Measurements from ENCODE around the gene STK4. TPM values are rescaled to one million over a fixed set of nuclear protein-coding genes. Genes with fewer than 3 reads are reported as not detected.

The STK4 gene
- total RNA-seq: 31.6 TPM

GRCh38 chr20:44966030-44966961, at the start of gene STK4:
TSS of gene STK4 (plus strand) at chr20:44966512. CDS start at chr20:44966569, 57 bp downstream.

DNA sequence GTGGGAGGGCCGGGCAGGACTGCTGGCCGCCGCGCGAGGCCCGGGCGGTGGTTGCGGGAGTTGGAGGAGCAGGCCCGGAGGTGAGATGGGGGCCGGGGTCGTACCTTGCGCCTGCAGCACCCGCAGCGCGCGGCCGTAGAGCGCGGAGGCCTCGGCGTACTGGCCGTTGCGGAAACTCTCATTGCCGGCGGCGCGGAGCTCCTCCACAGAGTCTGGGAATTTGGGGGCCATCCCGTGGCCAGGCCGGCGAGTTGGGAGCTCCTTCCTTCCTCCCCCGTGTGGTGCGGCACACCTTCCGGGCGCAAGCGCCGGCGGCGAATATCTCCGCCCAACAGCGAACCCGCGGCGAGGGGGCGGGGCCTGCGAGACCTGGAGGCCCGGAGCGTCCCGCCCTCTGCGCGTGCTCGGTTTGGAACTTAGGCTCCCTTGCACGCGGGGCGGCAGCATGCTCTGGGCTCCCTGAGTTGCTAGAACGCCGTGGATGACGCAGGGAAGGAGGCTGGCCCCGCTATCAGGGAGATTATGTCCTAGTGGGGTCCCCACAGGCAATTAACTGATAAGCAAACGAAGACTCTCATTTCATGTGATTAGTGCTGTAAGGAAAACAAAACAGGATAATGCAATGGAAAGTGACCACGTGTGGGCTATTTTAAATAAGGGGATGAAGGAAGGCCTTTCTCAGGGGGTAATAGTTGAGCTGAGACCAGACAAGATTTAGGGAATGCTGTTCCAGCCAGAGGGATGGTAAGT, 6.0 kb upstream of the STK4 start, which contains the start of gene TOMM34:
Gene TOMM34, minus strand, starts transcription at position 295 of the 750 bp plus-strand sequence. Its CDS starts 64 bp downstream, at position 231.

DNA sequence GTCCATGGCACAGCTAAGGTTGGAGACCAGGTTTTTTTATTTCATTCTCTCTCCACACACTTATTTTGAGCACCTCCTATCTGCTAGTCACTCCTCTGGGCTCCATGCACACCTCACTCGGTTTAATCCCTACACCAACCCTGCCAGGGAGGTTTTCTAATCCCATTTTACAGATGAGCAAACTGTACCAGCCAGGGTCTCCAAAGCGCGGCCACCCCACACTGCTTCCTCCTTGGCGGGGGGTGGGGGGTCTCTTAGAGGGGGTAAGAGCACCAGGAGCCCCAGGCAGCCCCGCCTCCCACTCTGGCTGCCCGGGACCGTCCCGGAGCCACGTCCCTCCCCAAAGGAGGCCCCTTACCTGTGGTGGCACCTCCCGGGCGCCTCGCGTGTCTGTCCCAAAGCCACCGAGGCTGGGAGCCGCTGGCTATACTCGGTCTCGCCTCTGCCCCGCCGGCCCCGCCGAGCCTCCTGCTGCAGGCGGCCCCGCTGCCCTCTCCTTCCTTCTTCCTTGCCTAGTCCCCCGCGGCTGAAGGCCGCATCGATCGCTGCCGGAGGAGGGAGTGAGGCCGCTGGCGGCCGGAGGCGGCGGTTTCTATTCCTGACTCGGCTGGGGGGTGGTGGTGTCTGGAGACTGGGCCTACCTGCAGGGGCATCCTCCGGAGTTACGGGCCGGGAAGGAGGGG, 134.4 kb downstream of the STK4 start, which contains the start of gene KCNS1:
Gene KCNS1, minus strand, starts transcription at position 565 of the 683 bp plus-strand sequence. CDS start 1,891 bp downstream, outside the sequence.

DNA sequence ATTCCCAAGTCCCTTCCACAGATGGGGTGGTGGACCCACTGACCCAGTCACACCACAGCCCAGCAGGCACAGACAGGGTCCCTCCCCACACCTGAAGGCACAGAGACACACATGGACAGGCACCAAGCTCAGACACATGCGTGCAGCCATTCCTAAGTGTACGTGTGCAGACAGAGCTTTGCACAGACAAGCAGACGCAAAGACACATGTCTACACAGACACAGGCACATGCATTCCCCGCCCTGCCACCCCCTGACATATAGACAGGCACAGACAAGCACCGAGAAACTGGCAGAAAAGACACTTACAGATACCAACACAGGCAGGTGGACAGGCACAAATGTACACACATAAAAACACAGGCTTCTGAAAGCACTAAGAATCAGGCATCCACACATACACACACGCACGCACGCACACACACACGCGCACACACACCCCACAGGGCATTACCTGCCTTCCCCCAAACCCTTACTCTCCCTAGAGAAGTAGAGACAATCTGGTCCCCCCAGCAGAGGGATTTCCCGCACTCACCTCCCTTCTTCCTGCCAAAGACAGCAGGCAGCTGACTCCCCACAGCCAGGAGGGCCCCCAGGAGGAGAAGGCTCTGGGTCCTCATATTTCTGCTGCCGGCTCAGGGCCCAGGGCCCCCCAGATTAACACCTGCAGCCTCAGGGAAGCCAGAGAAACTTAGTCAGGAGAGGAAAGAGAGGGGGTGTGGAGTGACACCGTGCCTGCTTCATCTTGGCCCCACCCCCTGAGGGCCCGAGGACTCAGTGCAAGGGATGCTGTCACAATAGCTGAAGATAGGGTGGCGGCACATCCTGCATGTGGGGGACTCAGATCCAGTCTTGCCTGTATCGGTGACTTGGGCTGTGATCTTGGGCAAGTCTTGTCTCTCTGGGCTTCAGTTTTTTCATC, 148.4 kb downstream of the STK4 start, which contains the start of gene WFDC5:
Gene WFDC5, minus strand, starts transcription at position 710 of the 921 bp plus-strand sequence. Its CDS starts 91 bp downstream, at position 619.

GRCh38 chr20:45124365-45124764, 158.1 kb downstream of the STK4 start, which contains the start of gene WFDC12:
TSS of gene WFDC12 (minus strand) at chr20:45124465. CDS start at chr20:45124447, 18 bp downstream.

Small RNAs within 50 kb of the gene (small RNA-seq; reads per million reads assigned to genes)
- gene RF00019: not detected

Other genes starting within 250 kb of the STK4 start
- not detected for gene KCNK15, start 220.6 kb upstream of the STK4 start, total RNA-seq
- gene RIMS4, start 156.0 kb upstream of the STK4 start, total RNA-seq: 48.2 TPM
- gene YWHAB, start 80.8 kb upstream of the STK4 start, total RNA-seq: 281 TPM
- 8.8 TPM for gene PABPC1L, start 56.5 kb upstream of the STK4 start, total RNA-seq
- 9.2 TPM for gene TOMM34, start 6.1 kb upstream of the STK4 start, total RNA-seq
- gene KCNS1, start 134.6 kb downstream of the STK4 start, total RNA-seq: 3.0 TPM
- gene WFDC5, start 148.7 kb downstream of the STK4 start, total RNA-seq: not detected
- gene WFDC12, start 158.0 kb downstream of the STK4 start, total RNA-seq: not detected
- not detected for gene PI3, start 208.4 kb downstream of the STK4 start, total RNA-seq
- gene SEMG1, start 240.5 kb downstream of the STK4 start, total RNA-seq: not detected

Data from diencephalon (tissue), 1 donor.